Activated CD4-positive, alpha-beta T cell treated with anti-CD3 and anti-CD28 coated beads, Interleukin-2, amount 50 U/mL, for 16 hours (primary cell): Measurements from ENCODE around the gene TMEM248.

Source experiments
- DNase-seq: peaks from one replicate; pipeline ENCODE4 v3.0.0-alpha.2; 2020

TMEM248 gene

GRCh38 chr7:67006965-67007364 lies 85.9 kb downstream of the TMEM248 start:
- DNase-seq, result no peak
